Measurements from ENCODE around the gene VPS52. TPM values are rescaled to one million over a fixed set of nuclear protein-coding genes. Genes with fewer than 3 reads are reported as not detected.
A peak's percentile ranks its signal among the peaks of the same experiment; 100 is the strongest.

Gene VPS52
- total RNA-seq (100 and 108 TPM in 2 replicates), polyA plus RNA-seq (144 and 184 TPM in 2 replicates), polyA minus RNA-seq (38.2 and 62.9 TPM in 2 replicates)
- 44.6 TPM for total RNA-seq (2013)

- H3K4me1 Mint-ChIP-seq = peaks cover 62% of the 10 kb centered on the region
- TF ChIP-seq CTCF (IDR thresholded peaks at IDR 0.05) (no peak), EZH2 (IDR thresholded peaks at IDR 0.05; ENCODE audit: borderline replicate concordance, insufficient read depth, low read depth, low read length, poor library complexity, severe bottlenecking) (no peak)
- peak within 1 kb of the TSS; percentile 94 for H3K4me3 Mint-ChIP-seq
- peak within 1 kb of the TSS; percentile 99 for H3K27ac Mint-ChIP-seq
- DNase-seq (peak; percentile 99), ATAC-seq (ENCODE audit: low read depth) (peak; percentile 86)
- POLR2A ChIA-PET = interaction anchor here (0.5 to 2.2 kb wide), 27 partner anchors 12 to 300 kb away, joined by 3 to 36 read pairs (median 5); partner anchors contain the start of genes CUTA, PFDN6, PHF1 and RGL2
- H3K4me2 ChIP-seq (replicated peaks; ENCODE audit: low read depth, low read length, poor library complexity, severe bottlenecking) = peak within 1 kb of the TSS; percentile 90
- peaks cover 47 to 54% of the 10 kb centered on the region in 2 donors for H3K4me1 ChIP-seq (ENCODE audit: control insufficient read depth in 2 of 2, insufficient read depth in 2 of 2, low read length in 2 of 2)
- peak within 1 kb of the TSS; percentile 99 for H2AFZ ChIP-seq (ENCODE audit: insufficient read depth, low read depth, low read length, poor library complexity, severe bottlenecking)
- peaks cover 20% of the 10 kb centered on the region for H4K20me1 ChIP-seq (ENCODE audit: control insufficient read depth, insufficient read depth, low read length, poor library complexity, severe bottlenecking)
- H3K27me3 Mint-ChIP-seq = no peaks in the 10 kb centered on the region
- H3K9me3 Mint-ChIP-seq (ENCODE audit: insufficient read depth) = no peaks in the 10 kb centered on the region
- peak within 1 kb of the TSS; percentile 93 for H3K9ac ChIP-seq (ENCODE audit: low read length)
- CTCF ChIA-PET = interaction anchor here (0.7 to 1.8 kb wide), 16 partner anchors 9 to 321 kb away, joined by 3 to 15 read pairs (median 4); partner anchors contain the start of genes PFDN6, WDR46 and ZBTB22
- H3K4me3 ChIP-seq (ENCODE audit: control extremely low read depth in 1 of 5, extremely low read depth in 1 of 5, insufficient read depth in 1 of 5, low read depth in 2 of 5, low read length in 4 of 5) = peak within 1 kb of the TSS; percentile 81 to 95 (median 86)
- H3K27me3 ChIP-seq (replicated peaks in 1 of 4; ENCODE audit: control extremely low read depth in 1 of 4, control insufficient read depth in 3 of 4, insufficient read depth in 4 of 4, low read length in 3 of 4) = no peaks in the 10 kb centered on the region
- H3K36me3 ChIP-seq (replicated peaks in 1 of 2; ENCODE audit: control extremely low read depth in 1 of 2, control insufficient read depth in 1 of 2, extremely low read depth in 1 of 2, insufficient read depth in 2 of 2, low read length in 1 of 2) = peaks cover 21 to 60% of the 10 kb centered on the region in 2 experiments
- under 1% methylated on average over 48 of the region's 48 CpGs for WGBS (ENCODE audit: insufficient coverage)
- H3K79me2 ChIP-seq (ENCODE audit: control insufficient read depth, insufficient read depth, low read length) = peaks cover 71% of the 10 kb centered on the region
- H3K9me3 ChIP-seq (ENCODE audit: control extremely low read depth in 1 of 3, control insufficient read depth in 2 of 3, insufficient read depth in 1 of 3, low read length in 2 of 3) = no peaks in the 10 kb centered on the region
- intact Hi-C loops (cut with micrococcal nuclease) = loop anchor here (1.0 to 5.0 kb wide), 9 partner anchors 18 to 311 kb away; partner anchors contain the start of genes BAK1, CUTA, KIFC1 and PFDN6
- peak within 1 kb of the TSS; percentile 89 to 94 for H3K27ac ChIP-seq (ENCODE audit: low read length in 2 of 2)
These were observed at the start of gene VPS52, which contains the start of gene RPS18 for GRCh38 chr6:33271468-33272274. VPS52 (minus strand) TSS chr6:33271876; CDS start chr6:33271675, 201 bp downstream. RPS18 (plus strand) TSS chr6:33272075; CDS start chr6:33272120, 45 bp downstream.

Data from B cell (primary cell).